Ectodermal cell (in vitro differentiated cells): ENCODE measurements around the gene COPB1. TPM values are rescaled to one million over a fixed set of nuclear protein-coding genes. Genes with fewer than 3 reads are reported as not detected.

Experiments
- H3K27ac ChIP-seq: 2 replicates; pipeline ENCODE4 v1.7.0; 2013; ENCODE audit warnings: mild to moderate bottlenecking, low read depth, low read length; ENCODE audit not compliant: insufficient read depth, poor library complexity, severe bottlenecking
- H3K27me3 ChIP-seq: 2 replicates; pipeline ENCODE4 v1.7.0; 2013; ENCODE audit warnings: mild to moderate bottlenecking, low read length; ENCODE audit not compliant: insufficient read depth, control insufficient read depth, poor library complexity, severe bottlenecking
- H3K36me3 ChIP-seq: one replicate; pipeline ENCODE4 v1.7.0; 2013; ENCODE audit warnings: low read length; ENCODE audit not compliant: control insufficient read depth, insufficient read depth
- H3K4me1 ChIP-seq: one replicate; pipeline ENCODE4 v1.7.0; 2013; ENCODE audit warnings: low read length; ENCODE audit not compliant: control insufficient read depth, insufficient read depth
- H3K4me3 ChIP-seq: 2 replicates; pipeline ENCODE4 v1.7.0; 2013; ENCODE audit warnings: low read depth, low read length, control low read depth; ENCODE audit not compliant: insufficient read depth
- H3K9me3 ChIP-seq: 2 replicates; pipeline ENCODE4 v1.7.0; 2013; ENCODE audit warnings: mild to moderate bottlenecking, low read length, moderate library complexity; ENCODE audit not compliant: control insufficient read depth
- WGBS, 2 experiments: methylation state at CpG; one replicate each; pipeline ENCODE4 v1.1.7; 2013; ENCODE audit warnings: missing lambda C conversion rate in 2 of 2; 5-methylcytosine and 5-hydroxymethylcytosine counted together
- polyA plus RNA-seq, 4 experiments: library from polyadenylated mRNA; stranded (reverse); fragments of 50-300 nt; gene quantifications; one replicate each; pipeline ENCODE4 v1.2.3, GENCODE V29; 2013

The COPB1 gene, protein sequence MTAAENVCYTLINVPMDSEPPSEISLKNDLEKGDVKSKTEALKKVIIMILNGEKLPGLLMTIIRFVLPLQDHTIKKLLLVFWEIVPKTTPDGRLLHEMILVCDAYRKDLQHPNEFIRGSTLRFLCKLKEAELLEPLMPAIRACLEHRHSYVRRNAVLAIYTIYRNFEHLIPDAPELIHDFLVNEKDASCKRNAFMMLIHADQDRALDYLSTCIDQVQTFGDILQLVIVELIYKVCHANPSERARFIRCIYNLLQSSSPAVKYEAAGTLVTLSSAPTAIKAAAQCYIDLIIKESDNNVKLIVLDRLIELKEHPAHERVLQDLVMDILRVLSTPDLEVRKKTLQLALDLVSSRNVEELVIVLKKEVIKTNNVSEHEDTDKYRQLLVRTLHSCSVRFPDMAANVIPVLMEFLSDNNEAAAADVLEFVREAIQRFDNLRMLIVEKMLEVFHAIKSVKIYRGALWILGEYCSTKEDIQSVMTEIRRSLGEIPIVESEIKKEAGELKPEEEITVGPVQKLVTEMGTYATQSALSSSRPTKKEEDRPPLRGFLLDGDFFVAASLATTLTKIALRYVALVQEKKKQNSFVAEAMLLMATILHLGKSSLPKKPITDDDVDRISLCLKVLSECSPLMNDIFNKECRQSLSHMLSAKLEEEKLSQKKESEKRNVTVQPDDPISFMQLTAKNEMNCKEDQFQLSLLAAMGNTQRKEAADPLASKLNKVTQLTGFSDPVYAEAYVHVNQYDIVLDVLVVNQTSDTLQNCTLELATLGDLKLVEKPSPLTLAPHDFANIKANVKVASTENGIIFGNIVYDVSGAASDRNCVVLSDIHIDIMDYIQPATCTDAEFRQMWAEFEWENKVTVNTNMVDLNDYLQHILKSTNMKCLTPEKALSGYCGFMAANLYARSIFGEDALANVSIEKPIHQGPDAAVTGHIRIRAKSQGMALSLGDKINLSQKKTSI
- 113 TPM for polyA plus RNA-seq (2013, experiment 1 of 4)
- polyA plus RNA-seq (2013, experiment 2 of 4) = 115 TPM
- 94.3 TPM for polyA plus RNA-seq (2013, experiment 3 of 4)
- polyA plus RNA-seq (2013, experiment 4 of 4) = 105 TPM

DNA sequence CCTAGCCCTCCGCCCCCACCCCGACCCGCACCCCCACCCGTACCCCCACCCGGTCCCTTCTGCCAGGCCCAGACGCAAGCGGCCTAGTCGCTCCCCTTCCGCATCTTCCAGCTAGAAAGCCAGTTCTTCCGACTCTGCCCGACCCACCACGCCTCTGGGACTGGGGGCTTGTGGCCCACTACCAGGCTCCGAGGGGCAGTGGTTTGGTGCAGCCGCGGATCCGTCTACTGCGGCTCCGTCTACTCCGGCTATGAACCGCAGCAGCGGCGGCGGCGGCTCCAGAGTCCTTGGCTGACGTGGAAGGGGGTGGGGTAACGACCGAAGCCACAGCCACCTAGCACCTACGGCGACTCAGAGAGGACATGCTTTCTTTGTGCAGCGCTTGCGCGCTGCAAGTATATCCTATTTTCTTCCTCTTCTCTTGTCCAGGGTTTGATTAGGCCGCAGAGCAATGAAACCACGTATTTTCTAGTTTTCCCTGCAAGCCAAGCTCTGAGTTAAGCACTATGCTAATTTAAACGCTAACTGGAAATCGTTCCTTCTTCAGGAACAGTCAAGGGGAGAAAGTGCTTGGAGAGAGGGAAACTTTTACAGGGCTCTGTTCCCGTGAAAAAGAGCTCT lies at the start of gene COPB1:
TSS of gene COPB1 (minus strand) at position 252 of the 621 bp plus-strand sequence. CDS start 883 bp downstream, outside the sequence.
- Histone ChIP-seq H3K4me1 (peaks cover 5% of the 10 kb centered on the region), H3K36me3 (peaks cover 7% of the 10 kb centered on the region), H3K4me3 (peak within 1 kb of the TSS; percentile 86), H3K9me3 (no peaks in the 10 kb centered on the region), H3K27ac (peak within 1 kb of the TSS; percentile 85), H3K27me3 (no peaks in the 10 kb centered on the region)
- WGBS, 2 experiments = 0% methylated on average over 32 to 34 of the region's 37 CpGs

- 79 to 84% methylated on average over 2 of the region's 2 CpGs for WGBS, 2 experiments
- no peaks in the 10 kb centered on the region for H3K4me1 ChIP-seq
- H3K27ac ChIP-seq = no peak overlapping the region
These were observed 47.8 kb upstream of the COPB1 start for GRCh38 chr11:14547440-14547839.

GRCh38 chr11:14546672-14547071 lies 47.1 kb upstream of the COPB1 start:
- H3K27me3 ChIP-seq = no peaks in the 10 kb centered on the region
- H3K27ac ChIP-seq = no peak overlapping the region
- no peaks in the 10 kb centered on the region for H3K36me3 ChIP-seq
- H3K4me1 ChIP-seq = peaks cover 2% of the 10 kb centered on the region
- H3K4me3 ChIP-seq = no peak overlapping the region
- H3K9me3 ChIP-seq = no peaks in the 10 kb centered on the region

More at GRCh38 chr11:14547440-14547839, 47.8 kb upstream of the COPB1 start:
- Histone ChIP-seq H3K27me3 (no peaks in the 10 kb centered on the region), H3K9me3 (no peaks in the 10 kb centered on the region), H3K4me3 (no peak overlapping the region), H3K36me3 (no peaks in the 10 kb centered on the region)

GRCh38 chr11:14544611-14545010 lies 45.0 kb upstream of the COPB1 start:
- Histone ChIP-seq H3K9me3 (no peaks in the 10 kb centered on the region), H3K4me1 (peaks cover 3% of the 10 kb centered on the region), H3K4me3 (no peak overlapping the region), H3K27ac (no peak overlapping the region), H3K36me3 (no peaks in the 10 kb centered on the region), H3K27me3 (no peaks in the 10 kb centered on the region)
- WGBS, 2 experiments = 96 to 100% methylated on average over 2 to 3 of the region's 3 CpGs

- no peaks in the 10 kb centered on the region for H3K9me3 ChIP-seq
- no peaks in the 10 kb centered on the region for H3K27me3 ChIP-seq
- WGBS, 2 experiments = no CpG with 5 or more reads among the region's 1 CpG
- H3K4me3 ChIP-seq = no peak overlapping the region
- no peak overlapping the region for H3K27ac ChIP-seq
- H3K4me1 ChIP-seq = peaks cover 3% of the 10 kb centered on the region
- H3K36me3 ChIP-seq = no peaks in the 10 kb centered on the region
These were observed 43.6 kb upstream of the COPB1 start for GRCh38 chr11:14543260-14543659.

DNA sequence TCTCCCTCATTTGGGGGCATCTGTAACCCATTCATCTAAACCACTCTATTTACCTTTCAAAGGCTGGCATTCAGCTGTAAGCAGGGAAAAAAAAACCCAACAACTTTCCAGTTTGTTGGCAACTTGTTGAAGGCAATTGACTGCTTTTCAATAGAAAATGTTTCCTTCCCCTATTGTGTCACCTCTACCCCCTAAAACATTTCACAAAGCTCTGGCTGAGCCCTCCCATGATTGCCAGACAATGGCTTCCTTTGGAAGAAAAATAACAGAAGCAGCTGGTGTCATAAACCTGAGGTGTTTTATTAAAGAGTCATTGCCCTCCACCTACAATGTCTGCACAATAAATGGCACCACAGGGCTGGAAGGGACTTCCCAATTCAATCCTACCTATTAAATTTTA lies 42.7 kb upstream of the COPB1 start:
- Histone ChIP-seq H3K9me3 (no peaks in the 10 kb centered on the region), H3K36me3 (no peaks in the 10 kb centered on the region), H3K4me3 (no peak overlapping the region), H3K27me3 (no peaks in the 10 kb centered on the region), H3K27ac (no peak overlapping the region), H3K4me1 (peaks cover 3% of the 10 kb centered on the region)

DNA sequence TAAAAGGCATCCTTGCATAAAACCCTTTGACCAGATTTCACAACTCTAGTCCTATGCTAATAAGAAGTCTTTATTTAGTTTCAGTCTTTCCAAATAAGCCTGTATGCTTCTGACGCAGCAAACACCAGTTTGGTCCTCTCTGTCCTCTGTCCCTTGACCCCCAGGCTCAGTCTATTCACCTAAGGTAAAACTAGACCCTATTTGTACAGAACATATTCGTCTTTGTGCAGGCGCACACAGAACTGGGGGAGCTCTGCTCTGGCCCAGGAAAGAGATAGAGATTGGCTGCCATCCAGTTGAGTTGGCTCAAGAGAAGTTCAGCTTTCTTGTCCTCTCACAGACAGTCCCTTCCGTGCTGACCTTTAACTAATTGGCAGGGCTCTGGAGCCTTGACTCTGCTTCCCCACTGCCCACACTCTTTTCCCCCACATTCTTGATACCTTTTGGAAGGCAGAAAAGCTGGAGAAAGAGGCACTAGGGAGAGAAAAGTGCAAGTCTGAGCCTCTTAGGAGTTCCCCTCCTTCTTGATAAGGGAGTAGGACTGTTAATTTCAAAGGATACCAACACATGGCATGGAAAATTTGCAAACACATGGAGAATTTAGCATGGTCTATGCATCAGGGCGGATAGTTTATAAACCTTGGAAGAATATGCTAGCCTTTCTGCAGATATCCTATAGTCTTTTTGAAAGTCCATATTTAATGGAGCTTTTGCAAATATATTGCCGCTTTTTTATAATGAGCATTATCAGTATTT lies 41.8 kb upstream of the COPB1 start:
- 83% methylated on average over 5 to 6 of the region's 6 CpGs for WGBS, 2 experiments
- Histone ChIP-seq H3K9me3 (no peaks in the 10 kb centered on the region), H3K27me3 (no peaks in the 10 kb centered on the region), H3K4me3 (no peak overlapping the region), H3K36me3 (no peaks in the 10 kb centered on the region), H3K4me1 (peaks cover 3% of the 10 kb centered on the region), H3K27ac (no peak overlapping the region)

- H3K4me3 ChIP-seq = no peak overlapping the region
- H3K4me1 ChIP-seq = peaks cover 3% of the 10 kb centered on the region
- WGBS, 2 experiments = 84 to 86% methylated on average over 4 of the region's 4 CpGs
- no peaks in the 10 kb centered on the region for H3K36me3 ChIP-seq
- H3K27ac ChIP-seq = no peak overlapping the region
- no peaks in the 10 kb centered on the region for H3K9me3 ChIP-seq
- H3K27me3 ChIP-seq = no peaks in the 10 kb centered on the region
These were observed 40.4 kb upstream of the COPB1 start for GRCh38 chr11:14539982-14540421.

DNA sequence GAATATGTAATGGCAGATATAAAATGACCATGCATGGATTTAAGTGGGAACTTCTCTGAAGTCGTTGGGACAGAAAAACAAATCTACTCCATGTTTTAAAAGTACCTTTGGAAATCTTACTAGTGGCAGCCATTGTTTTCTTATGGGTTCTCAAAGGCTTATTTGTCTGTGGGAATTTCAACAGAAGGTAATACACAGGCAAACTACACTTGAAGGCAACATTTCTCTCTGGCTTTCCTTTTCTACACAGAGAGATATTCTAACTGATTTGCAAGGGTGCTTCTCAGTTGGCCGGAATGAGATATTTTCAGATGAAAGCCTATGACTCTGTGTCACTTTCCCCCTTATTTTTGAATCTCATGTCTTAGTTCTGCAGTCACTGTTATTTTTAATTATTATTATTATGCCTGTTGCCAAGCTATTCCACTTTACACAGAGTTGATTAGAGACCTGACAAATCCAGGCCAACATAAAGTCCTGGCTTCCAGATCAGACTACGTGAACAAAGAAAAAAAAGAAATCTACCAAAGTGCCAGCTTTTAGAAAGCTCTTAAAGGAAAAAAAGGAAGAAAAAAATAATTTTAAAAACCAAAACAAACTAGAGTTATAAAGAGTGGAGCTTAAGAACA lies 39.4 kb upstream of the COPB1 start:
- no peaks in the 10 kb centered on the region for H3K27me3 ChIP-seq
- no peaks in the 10 kb centered on the region for H3K36me3 ChIP-seq
- no peak overlapping the region for H3K4me3 ChIP-seq
- peaks cover 3% of the 10 kb centered on the region for H3K4me1 ChIP-seq
- no peaks in the 10 kb centered on the region for H3K9me3 ChIP-seq
- H3K27ac ChIP-seq = no peak overlapping the region
- WGBS, 2 experiments = 91 to 100% methylated on average over 3 of the region's 3 CpGs
